HG03159 (cell line): ENCODE measurements around the gene ANAPC16.
"Not testable (repeated sequence)": the region's sequence is repeated elsewhere in the genome, so short reads cannot be mapped to it uniquely, and the experiment has no call there.

Experiments used
- ATAC-seq: cut with Tn5 transposase; IDR thresholded peaks from one replicate; pipeline ENCODE4 v1.9.1; 2021; ENCODE audit warnings: mild to moderate bottlenecking, moderate library complexity; ENCODE audit not compliant: unreplicated experiment

The ANAPC16 gene

GRCh38 chr10:72215611-72216549 lies at the start of gene ANAPC16, which contains the start of gene ASCC1:
Gene ANAPC16 (plus strand): TSS chr10:72216012. CDS start chr10:72223915, 7,903 bp downstream.
Gene ASCC1 (minus strand): TSS chr10:72216276. CDS start chr10:72213298, 2,978 bp downstream.
- ATAC-seq: peak; percentile 76

GRCh38 chr10:72167118-72167517 lies 48.7 kb upstream of the ANAPC16 start:
- ATAC-seq: no peak

DNA sequence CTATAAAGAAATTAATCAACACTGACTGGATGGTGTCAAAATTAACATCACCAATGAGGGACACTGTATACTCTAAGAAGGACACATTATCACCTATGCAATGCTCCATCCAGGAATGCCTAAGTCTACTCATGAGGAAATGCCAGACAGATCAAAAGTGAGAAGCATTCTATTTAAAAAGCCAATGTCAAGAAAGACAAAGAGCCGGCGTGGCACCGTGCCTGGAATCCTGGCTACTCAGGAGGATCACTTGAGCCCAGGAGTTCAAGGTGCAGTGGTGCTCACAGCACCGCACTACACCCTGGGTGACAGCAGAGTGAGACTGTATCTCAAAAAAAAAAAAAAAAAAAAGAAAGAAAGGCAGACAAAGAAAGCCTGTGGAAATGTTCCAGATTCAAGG lies 45.5 kb upstream of the ANAPC16 start:
- ATAC-seq: no peak

DNA sequence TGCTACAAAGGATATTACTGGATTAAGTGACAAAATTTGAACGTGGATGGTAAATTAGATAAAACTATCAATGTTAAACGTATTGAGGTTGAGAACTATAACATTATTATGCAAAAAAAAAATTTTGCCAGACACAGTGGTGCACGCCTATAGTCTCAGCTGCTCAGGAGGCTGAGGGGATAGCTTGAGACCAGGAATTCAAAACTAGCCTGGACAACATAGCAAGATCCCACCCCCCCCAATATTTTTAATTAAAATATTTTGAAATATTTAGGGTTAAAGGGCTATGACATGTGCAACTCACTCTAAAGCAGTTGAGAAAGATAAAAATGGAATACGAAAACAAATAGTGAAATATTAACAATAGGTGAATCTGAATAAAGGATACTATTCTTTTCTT lies 45.1 kb upstream of the ANAPC16 start:
- ATAC-seq: no peak

DNA sequence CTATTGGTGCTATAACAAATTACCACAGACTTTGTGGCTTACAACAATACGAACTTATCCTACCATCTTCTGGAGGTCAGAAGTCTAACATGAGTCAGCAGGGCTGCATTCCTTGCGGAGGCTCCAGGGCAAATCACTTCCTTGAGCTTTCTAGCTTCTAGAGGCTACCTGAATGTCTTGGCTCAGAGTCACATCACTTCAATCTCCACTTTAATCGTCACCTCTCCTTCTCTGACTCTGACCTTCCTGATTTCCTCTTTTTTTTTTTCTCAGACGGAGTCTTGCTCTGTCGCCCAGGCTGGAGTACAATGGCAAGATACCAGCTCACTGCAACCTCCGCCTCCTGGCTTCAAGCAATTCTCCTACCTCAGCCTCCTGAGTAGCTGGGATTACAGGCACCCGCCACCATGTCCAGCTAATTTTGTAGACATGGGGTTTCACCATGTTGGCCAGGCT lies 44.6 kb upstream of the ANAPC16 start:
- ATAC-seq: no peak

DNA sequence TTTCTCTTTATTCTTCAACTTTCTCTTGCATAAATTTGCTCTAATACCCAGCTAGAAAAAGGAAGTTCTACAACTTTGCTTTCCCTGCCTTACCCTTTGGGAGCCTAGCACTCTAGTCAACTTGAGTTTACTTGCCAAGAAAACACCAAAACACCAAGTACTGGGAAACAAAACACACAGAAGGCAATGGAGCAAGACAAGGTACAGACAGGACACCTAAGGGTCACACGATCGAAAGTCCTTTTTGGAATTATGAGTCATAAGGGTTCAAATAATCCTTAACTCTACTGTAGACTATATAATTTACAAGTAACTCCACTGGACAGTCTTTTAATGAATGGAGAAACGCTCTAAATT lies 42.6 kb upstream of the ANAPC16 start:
- ATAC-seq: no peak

GRCh38 chr10:72173619-72174296 lies 42.1 kb upstream of the ANAPC16 start:
- no peak for ATAC-seq

DNA sequence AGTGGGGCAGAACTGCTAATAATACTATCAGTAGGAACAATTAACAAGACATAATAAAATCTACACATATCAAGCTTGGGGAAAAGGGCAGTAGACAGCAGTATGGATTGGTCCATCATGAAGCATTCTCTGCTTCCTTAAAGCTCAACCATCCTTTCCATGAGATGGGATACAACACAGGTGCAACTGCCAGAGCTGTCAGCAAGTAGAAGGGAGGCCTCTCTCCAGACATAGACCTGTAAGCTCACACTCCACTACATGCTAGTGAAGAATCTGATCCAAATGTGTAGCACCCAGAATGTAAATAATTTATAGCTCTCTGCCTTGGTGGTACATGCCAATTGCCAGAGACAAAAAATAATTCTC lies 41.5 kb upstream of the ANAPC16 start:
- no peak for ATAC-seq

- no peak for ATAC-seq
Observed at GRCh38 chr10:72175149-72175548, 40.7 kb upstream of the ANAPC16 start.

DNA sequence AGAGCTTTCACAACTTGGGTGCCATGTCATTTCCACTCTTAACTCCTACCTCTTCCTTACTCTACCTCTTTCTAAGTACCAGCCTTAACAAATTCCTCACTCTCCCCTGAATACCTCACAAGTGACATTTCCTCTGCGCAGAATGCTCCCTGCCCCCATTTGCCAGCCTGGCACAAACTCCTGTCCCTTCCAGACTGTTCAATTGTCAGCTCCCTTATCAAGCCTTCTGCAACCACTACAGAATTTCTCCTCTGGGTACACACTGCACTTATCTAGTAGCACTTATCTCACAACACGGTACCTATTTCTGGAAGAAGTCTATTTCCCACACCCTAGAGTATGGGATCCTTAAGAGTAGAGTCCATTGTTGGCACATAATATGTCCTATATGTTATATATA lies 39.1 kb upstream of the ANAPC16 start:
- no peak for ATAC-seq

DNA sequence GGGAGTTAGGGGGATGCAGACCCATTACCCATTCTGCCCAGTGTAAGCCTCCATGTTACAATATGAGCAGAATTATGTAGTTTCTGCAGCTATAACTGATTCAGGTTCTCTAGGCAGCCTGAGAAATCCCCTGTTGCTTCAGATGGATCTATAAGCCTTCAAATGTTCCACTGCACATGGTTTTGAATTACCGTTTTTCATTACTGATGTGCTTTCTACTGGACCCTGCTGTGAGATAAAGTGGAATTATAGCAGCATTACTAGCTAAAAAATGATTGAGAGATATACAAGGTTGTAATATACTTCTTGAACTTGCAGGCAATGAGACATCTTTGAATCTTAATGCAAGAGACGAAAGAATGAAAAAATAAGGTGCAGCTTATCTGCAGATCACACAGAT lies 38.4 kb upstream of the ANAPC16 start:
- ATAC-seq: no peak

DNA sequence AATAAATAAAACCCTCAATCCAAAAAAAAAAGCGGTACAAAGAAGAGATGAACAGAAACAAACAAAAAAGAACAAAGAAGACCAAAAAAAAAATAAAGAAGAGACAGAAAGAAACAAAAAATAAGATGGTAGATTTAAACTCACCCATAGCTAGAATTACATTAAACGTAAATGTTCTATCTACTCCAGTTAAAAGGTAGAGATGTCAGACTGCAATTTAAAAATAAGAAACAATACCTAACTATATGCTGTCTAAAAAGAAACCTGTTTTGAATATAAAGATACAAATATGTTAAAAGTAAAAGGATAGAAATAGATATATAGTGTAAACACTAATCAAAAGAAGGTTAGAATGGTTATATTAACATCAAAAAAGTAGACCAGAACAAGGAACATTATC lies 31.7 kb upstream of the ANAPC16 start:
- no peak for ATAC-seq

DNA sequence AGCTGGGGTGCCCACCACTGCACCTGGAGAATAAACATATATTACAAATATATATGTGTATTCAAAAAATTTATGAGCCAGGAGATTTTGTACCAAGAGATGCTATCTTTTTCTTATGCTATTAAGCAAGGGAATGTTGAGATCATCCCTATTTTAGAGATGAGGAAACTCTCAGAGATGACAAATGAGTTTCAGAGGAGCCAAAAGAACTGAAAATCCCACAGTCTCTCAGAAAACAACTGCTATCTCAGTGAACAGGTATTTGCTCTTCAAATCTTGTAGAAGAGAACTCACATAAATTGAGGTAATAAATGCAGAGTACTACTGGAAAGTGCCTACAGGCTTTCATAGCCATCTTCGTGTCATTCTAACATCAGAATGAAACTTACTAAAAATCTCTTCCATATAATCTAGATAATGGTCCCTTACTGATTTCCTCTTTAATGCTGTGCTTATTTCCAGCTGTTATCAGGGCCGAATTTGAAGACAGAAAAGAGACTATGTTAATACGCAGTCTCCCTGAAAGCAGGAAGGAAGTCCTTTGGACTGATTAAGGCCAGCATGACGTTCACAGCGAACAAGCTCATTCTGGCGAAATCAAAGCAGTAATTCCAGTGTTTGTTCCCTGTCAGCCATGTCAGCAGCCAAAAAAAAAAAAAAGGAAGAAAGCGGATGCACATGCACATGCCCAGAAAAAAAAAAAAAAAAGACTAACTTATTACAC lies 29.4 kb upstream of the ANAPC16 start:
- no peak for ATAC-seq

- no peak for ATAC-seq
Observed at GRCh38 chr10:72186982-72187330, 28.9 kb upstream of the ANAPC16 start.

DNA sequence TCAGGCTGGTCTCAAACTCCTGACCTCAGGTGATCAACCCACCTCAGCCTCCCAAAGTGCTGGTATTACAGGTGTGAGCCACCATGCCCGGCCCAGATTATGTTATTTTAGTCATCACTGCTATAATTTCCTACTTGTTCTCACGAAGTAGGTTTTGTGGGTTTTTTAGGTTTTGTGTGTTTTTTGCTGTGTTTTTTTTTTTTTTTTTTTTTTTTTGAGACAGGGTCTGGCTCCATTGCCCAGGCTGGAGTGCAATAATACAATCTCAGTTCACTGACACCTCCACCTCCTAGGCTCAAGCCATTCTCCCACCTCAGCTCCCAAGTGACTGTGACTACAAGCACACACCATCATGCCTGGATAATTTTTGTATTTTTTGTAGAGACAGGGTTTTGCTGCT lies 20.9 kb upstream of the ANAPC16 start:
- no peak for ATAC-seq

GRCh38 chr10:72200883-72201282 lies 14.9 kb upstream of the ANAPC16 start:
- no peak for ATAC-seq

- no peak for ATAC-seq
Observed at GRCh38 chr10:72201293-72201692, 14.5 kb upstream of the ANAPC16 start.

GRCh38 chr10:72204296-72204695 lies 11.5 kb upstream of the ANAPC16 start:
- no peak for ATAC-seq

GRCh38 chr10:72204724-72205123 lies 11.1 kb upstream of the ANAPC16 start:
- no peak for ATAC-seq

DNA sequence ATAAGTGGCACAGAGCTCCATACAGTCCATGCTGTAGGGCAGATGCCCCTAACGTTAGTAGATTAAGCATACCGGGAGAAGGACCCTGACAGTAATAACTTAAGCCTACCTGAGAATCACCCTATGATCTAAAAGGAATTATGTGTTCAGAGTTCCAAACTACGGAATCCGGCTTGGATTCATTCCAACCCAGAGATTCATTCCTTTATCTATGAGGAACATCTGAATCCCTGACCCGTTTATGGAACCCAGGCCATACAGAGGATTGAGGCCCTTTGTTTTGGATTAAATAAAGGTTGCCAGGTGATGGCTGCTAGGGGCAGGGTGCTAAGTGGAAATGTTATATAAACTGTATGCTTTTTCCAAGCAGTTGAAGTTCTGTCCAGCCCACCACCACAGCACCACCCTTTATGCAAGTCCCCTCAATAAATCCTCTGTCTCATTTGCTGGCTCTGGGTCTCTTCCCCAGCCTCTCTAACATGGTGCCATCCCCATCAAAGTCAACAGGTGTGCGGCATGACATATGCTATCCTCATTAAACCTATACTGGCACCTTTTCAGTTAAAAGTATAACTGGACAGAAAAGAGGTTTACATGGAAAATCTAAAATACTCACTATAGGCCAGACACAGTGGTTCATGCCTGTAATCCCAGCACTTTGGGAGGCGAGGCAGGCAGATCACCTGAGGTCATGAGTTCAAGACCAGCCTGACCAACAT lies 9.1 kb upstream of the ANAPC16 start:
- ATAC-seq: no peak

- not testable (repeated sequence) for ATAC-seq
Observed at GRCh38 chr10:72208526-72208925, 7.3 kb upstream of the ANAPC16 start.
